Sigmoid colon (tissue), 4 donors: ENCODE data around the gene RPL19.

Source experiments
- CTCF ChIP-seq, 4 experiments: fragments of 450-650 bp in 3 of 4; fragments of 200-600 bp in 1 of 4; IDR thresholded peaks; one replicate each; pipeline ENCODE4 v1.5.1; 2016 to 2019; ENCODE audit warnings: antibody characterized with exemption in 4 of 4, mild to moderate bottlenecking in 3 of 4, moderate library complexity in 2 of 4
- POLR2A ChIP-seq, 2 donors: fragments of 450-650 bp; IDR thresholded peaks; one replicate each; pipeline ENCODE4 v1.6.1; 2016; ENCODE audit warnings: antibody characterized with exemption in 2 of 2, mild to moderate bottlenecking in 2 of 2, moderate library complexity in 2 of 2
- POLR2AphosphoS5 ChIP-seq, 4 donors: sonication (generic); formaldehyde crosslinking; IDR thresholded peaks; one replicate each; pipeline ENCODE4 v1.6.1; 2017; ENCODE audit warnings: antibody characterized with exemption in 4 of 4

- peak in 2 of 4 experiments; percentile 17 to 24 for TF ChIP-seq CTCF (IDR thresholded peaks at IDR 0.05)
- TF ChIP-seq POLR2A (IDR thresholded peaks at IDR 0.05) = no peak
- peak; percentile 28 to 73 (median 38) for TF ChIP-seq POLR2AphosphoS5 (IDR thresholded peaks at IDR 0.05)
These were observed 46.5 kb upstream of the RPL19 start for GRCh38 chr17:39153599-39154051.
